CD4-positive, alpha-beta T cell treated with Interleukin-15 for 1 hour (primary cell): ENCODE data around the gene PNPLA8.
"Not testable (repeated sequence)": the region's sequence is repeated elsewhere in the genome, so short reads cannot be mapped to it uniquely, and the experiment has no call there.

Experiments used
- DNase-seq: peaks from one replicate; pipeline ENCODE4 v3.0.0-alpha.2; 2020

The PNPLA8 gene

GRCh38 chr7:108529341-108529740 lies 3.4 kb upstream of the PNPLA8 start:
- no peak for DNase-seq

GRCh38 chr7:108528183-108528712 lies 2.3 kb upstream of the PNPLA8 start:
- DNase-seq, result no peak

GRCh38 chr7:108526768-108527017 lies 758 bp upstream of the PNPLA8 start:
- no peak for DNase-seq

- DNase-seq, result no peak
Measured at GRCh38 chr7:108525327-108525984, 479 bp downstream of the PNPLA8 start.

- DNase-seq, result no peak
Measured at GRCh38 chr7:108522780-108523179, 3.2 kb downstream of the PNPLA8 start.

- DNase-seq, result no peak
Measured at GRCh38 chr7:108517951-108518350, 8.0 kb downstream of the PNPLA8 start.

- no peak for DNase-seq
Measured at GRCh38 chr7:108515630-108516029, 10.3 kb downstream of the PNPLA8 start.

DNA sequence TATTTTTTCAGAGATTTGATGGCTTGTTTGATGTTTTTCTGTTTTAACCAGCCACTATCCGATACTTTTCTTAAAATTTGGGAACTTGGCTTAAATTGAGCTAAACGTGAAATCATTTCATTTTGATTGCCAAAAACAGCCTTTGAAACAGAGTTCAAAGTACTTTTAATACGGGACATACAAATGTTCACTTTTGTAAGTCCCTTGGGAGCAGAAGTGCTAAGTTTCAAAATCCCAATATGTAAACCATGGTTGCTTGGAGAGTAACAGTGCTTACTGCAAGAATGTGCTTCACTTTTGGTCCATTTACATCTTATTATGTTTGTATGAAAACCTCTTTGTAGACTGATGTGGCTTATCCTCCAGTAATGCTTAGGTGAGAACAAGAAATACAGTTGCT lies 10.9 kb downstream of the PNPLA8 start:
- no peak for DNase-seq

GRCh38 chr7:108511939-108512338 lies 14.0 kb downstream of the PNPLA8 start:
- no peak for DNase-seq

- not testable (repeated sequence) for DNase-seq
Measured at GRCh38 chr7:108504576-108504975, 21.4 kb downstream of the PNPLA8 start.

DNA sequence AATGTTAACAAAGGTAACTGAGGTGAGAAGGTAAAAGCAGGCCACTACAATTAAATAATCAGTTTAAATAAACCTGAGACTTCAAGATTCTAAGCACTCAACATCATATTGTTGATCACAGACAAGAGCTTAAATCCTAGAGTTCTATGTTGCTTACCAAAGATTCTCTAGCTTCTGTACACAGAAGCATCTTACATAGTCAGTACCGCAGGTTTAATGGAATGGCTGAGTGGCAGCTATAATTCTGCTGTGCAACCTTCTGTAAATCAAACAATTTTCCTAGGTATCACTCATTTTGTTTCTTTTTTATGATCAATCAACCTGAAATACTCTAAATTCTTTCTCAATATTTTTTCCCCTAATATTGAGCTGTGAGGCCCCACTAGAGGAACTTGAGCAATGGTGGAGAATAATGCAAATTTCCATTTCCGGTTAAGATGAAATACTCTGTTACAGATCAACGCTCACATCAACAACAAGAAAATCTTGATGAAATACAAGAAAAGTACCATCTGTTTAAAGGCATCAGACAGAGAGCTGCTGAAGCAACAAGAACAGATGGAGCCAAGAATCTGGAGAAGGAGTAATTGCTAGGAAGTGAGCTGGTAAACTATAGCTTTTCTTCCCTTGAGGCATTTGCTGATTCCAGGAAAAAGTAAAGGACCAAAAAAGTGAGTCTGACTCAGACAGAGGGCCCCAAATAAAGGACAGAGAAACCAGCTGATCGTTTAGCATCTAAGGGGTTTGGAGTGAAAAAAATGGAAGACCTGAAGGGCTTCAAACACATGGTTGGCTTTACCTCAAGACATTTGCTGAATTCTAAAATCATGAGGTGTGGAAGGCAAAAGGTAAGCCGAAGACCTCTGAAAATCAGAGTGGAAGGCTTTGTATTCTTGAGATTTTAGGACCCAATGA lies 22.6 kb downstream of the PNPLA8 start:
- no peak for DNase-seq

DNA sequence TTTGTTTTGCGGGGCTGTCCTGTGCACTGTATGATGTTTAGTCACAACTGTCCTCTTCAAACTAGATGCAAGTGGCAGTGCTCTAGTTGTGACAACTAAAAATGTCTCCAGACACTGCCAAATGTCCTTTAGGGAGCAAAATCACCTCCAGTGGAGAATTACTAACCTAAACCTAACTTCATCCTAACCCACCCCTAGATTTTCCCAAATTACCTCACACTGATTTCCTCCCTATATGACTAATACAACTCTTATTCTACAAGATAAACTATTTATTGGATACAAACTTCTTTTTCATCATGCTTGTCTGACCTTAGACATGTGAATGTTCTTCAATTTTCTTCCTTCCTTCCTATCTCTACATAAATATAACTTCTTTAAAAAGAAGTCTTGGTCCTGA lies 26.4 kb downstream of the PNPLA8 start:
- DNase-seq, result no peak

DNA sequence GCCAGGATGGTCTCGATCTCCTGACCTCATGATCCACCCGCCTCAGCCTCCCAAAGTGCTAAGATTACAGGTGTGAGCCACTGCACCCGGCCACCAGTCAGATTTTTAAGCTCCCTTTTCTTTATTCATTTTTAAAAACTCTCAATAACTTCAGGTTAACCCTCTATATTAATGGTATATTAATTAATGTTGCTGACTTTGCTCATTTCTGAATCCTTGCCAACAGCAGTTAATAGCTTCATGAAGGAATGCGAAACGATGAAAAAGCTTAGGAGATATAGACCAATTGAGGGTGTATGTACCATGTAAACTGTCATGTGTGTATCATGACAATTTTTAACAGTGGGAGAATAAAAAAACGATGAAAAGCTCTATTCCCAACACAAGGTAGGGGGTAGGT lies 27.5 kb downstream of the PNPLA8 start:
- DNase-seq, result no peak

- peak; percentile 30 for DNase-seq
Measured at GRCh38 chr7:108497082-108497725, 28.7 kb downstream of the PNPLA8 start.

DNA sequence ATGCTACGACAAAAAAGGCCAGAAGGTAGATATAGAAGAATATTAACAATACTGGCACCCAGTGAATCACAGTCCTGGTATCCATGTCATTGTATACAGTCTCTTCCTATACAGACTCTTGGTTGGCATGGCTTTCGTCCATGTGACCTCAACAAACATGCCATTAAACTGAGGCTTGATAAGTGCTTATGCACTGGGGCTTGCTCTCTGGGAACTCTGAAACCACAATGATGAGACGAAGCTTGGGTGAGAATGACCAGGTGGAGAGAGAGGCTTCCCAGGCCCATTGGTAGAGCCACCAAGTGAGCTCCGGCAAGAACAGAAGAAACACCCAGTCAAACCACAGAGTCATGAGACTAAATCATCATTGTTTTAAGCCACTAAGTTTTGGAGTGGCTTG lies 33.2 kb downstream of the PNPLA8 start:
- no peak for DNase-seq

DNA sequence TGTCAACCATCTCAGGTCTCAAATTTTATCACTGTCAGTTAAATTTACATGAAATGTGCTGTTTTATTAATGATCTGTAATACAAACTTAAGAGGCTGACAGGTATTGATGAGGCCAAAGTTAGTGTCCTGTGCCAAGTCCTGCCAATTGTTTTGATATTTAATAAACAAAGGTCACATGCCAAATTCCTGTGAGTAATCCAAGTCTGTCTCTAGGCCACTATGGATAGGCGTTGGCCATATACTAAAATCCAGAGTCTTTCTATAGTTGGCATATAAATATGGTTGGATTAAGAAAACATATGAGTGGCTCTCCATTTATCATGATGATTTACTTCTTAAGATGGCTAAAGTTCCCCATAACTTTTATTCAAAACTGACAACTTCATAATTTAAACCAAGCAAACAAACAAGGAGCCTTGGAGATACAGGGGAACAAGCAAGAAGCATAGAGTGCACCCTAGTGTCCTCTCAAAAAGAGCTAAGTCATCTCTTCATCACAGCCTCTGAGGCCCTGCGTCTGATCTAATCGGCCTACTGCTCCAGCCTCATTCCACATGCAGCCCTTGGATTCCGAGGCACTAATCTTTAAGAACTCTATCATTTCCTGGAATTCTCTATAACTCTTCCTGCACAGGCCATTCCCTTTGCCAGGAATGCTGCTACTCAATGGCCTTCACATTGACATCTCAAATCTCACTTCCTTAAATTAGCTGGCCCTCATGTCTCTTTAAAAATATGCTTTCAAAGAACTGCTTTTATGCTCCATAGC lies 37.0 kb downstream of the PNPLA8 start:
- no peak for DNase-seq

GRCh38 chr7:108487646-108488045 lies 38.3 kb downstream of the PNPLA8 start:
- no peak for DNase-seq

GRCh38 chr7:108486291-108486966 lies 39.5 kb downstream of the PNPLA8 start:
- DNase-seq, result no peak

DNA sequence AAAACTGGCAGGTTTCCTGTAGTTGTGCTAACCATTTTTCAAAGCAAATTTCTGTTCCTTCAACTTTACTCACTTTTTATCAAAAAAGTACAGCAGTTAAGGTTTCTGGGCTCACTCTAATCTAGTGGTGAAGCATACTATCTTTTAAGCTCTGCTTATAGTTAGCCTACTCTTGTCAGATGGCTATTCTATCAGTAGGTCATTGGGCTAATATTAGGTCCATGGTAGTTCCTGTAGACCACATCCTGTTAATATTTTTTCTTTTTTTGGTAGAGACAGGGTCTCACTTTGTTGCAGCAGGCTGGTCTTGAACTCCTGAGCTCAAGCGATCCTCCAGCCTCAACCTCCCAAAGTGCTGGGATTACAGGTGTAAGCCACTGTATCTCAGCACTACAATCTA lies 41.8 kb downstream of the PNPLA8 start:
- no peak for DNase-seq

- no peak for DNase-seq
Measured at GRCh38 chr7:108480311-108480710, 45.6 kb downstream of the PNPLA8 start.

GRCh38 chr7:108479751-108480150 lies 46.2 kb downstream of the PNPLA8 start:
- DNase-seq, result no peak

GRCh38 chr7:108479118-108479517 lies 46.8 kb downstream of the PNPLA8 start:
- no peak for DNase-seq

DNA sequence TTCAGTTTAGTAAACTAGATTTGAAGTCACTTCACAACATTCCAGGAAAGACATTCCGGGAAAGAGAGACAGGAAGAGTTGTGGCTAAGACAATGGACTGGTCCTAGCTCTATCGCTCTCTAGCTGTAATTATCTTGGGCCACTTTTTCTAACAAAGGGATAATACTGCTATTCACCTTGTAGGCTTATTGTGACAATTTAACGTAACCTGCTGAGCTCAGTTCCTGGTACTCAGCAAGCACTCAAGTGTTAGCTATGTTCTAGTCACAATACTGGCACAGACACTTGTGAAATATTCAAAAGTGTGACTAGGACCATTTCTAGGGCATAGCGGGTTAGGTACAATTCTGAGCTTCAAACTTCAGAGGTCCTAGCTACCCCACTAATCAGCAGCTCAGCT lies 57.7 kb downstream of the PNPLA8 start:
- DNase-seq, result no peak
